ENCODE data around the gene SMARCAD1. TPM values are rescaled to one million over a fixed set of nuclear protein-coding genes. Genes with fewer than 3 reads are reported as not detected.

Gene SMARCAD1
- total and polyA plus RNA-seq, 2 of the 8 experiments (the other 6 are each of a cell fraction or from before 2014, with no cell fraction given): 24.1 to 59.4 TPM

GRCh38 chr4:94207469-94208224 lies at the start of gene SMARCAD1 (continued):
- no peak for TF ChIP-seq FOSL1 (IDR thresholded peaks at IDR 0.05; ENCODE audit: insufficient read depth, low read depth, low read length)
- no peak for TF ChIP-seq SP1 (IDR thresholded peaks at IDR 0.05; ENCODE audit: low read depth, low read length)
- TF ChIP-seq MAX (IDR thresholded peaks at IDR 0.05): peak; percentile 90
- TF ChIP-seq KDM1A (IDR thresholded peaks at IDR 0.05; ENCODE audit: borderline replicate concordance, low read length): 0 out of 2 replicates have a peak, but pooled peaks have one; percentile 15
- TF ChIP-seq POLR2AphosphoS5 (IDR thresholded peaks at IDR 0.05; ENCODE audit: low read depth, low read length): peak; percentile 85
- peak; percentile 32; the same call in 1 of the 2 replicates for TF ChIP-seq SRF (IDR thresholded peaks at IDR 0.05; ENCODE audit: low read depth, low read length)
- TF ChIP-seq CBX8 (IDR thresholded peaks at IDR 0.05; ENCODE audit: borderline replicate concordance, low read depth, low read length): no peak
- TF ChIP-seq BRCA1 (IDR thresholded peaks at IDR 0.05; ENCODE audit: low read depth, low read length): peak; percentile 76
- TF ChIP-seq BCL11A (IDR thresholded peaks at IDR 0.05; ENCODE audit: low read depth in 2 of 2, low read length in 2 of 2): no peak
- TF ChIP-seq YY1 (IDR thresholded peaks at IDR 0.05; ENCODE audit: low read depth, low read length): no peak
- TF ChIP-seq CBX5 (IDR thresholded peaks at IDR 0.05; ENCODE audit: low read depth, low read length): no peak

All from H1 (cell line).